Measurements from ENCODE around the gene FLT1.

The FLT1 gene

DNA sequence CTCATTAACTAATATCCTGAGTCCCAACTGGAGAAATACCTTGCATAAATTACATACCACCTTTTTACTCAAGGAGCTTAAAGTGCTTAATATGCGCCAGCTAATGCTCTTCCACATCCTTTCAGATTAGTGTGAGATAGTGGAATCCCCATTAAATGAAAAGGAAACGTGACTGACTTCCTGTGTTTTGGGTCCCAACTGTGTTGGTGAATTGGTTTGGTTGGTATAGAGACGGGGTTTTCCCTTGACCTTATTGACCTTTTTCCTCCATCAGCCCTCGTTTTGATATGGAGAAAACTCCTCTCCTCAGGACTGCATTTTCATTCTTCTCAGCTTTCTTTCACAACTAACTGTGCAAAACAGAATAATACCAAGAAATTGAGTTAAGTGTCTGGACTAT lies 193.1 kb downstream of the FLT1 start:
- no peak for DNase-seq

DNA sequence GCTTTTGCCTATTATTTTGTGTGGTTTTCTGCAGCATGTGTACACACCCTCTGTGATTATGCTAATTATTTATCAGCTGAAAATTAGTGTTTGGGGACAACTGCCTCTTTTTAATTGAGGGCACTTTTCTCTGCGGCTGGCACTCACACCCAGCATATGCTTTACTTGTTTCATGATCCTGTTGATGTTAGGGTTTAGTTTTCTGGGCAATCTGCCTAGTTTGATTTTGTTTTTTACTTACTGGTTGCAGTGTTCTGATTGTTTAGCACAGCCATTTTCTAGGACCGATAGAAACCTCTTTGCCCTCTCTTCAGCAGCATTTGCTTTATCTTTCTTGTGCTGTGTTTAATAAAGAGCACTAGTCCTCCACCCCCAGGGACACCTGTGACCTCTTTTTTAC lies 195.0 kb downstream of the FLT1 start:
- no peak for DNase-seq

DNA sequence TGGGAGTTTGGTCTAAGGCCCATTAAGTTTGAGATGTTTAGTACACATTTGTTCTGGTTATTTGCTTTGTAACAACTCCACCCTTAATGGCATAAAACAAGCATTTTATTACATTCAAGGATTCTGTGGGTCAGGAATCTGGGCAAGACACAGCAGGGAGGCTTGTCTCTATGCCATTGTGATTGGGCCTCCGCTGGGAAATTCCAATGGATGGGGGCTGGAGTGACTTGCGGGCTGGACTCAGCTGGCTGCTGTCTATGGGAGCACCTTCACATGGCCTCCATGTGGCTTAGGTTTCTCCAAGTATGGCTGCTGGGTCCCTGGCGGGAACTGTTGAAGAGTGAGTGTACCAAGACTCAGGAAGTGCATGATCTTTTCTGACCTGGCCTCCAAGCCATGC lies 197.6 kb downstream of the FLT1 start:
- no peak for DNase-seq

GRCh38 chr13:28286263-28286662 lies 208.7 kb downstream of the FLT1 start:
- no peak for DNase-seq

DNA sequence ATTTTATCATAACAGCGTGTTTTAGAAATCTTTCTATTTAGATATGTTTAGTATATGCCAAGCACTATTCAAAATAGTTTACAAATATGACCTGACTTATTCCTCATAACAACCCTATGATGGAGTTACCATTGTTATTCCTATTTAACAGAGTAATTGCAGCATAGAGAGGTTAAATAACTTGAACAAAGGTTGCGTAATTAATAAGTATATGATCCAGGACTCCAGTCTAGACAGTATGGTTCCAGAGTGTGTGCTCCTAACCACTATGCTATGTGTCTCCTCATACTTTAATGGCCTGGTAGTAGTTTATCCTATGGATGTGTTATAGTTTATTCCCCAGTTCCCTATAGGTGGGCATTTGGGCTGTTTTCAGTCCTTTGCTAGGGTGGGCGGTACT lies 211.3 kb downstream of the FLT1 start:
- DNase-seq = no peak

GRCh38 chr13:28282451-28282850 lies 212.5 kb downstream of the FLT1 start:
- DNase-seq = no peak

- no peak for DNase-seq
These were observed 221.0 kb downstream of the FLT1 start for GRCh38 chr13:28273919-28274318.

GRCh38 chr13:28271056-28271840 lies 223.7 kb downstream of the FLT1 start:
- no peak for DNase-seq

DNA sequence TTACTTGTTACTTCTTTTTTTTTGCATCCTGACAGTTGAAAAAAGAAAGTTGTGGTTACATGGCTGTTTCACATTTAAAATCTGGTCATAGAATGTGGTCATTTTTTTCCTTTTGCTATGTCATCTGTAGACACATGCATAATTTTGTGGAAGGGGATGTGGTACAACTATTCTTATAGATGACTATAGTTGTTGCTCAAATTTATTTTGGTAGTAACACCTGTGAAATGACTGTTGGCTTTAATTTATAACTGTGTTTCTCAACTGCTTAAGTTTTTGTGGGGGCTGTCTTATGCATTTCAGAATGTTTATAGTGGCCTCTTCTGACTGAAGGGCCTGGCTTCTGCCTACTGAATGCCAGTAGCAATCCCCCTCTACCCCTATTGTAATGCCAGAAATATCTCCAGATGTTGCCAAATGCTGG lies 226.1 kb downstream of the FLT1 start:
- no peak for DNase-seq

GRCh38 chr13:28267497-28267896 lies 227.4 kb downstream of the FLT1 start:
- no peak for DNase-seq

- no peak for DNase-seq
These were observed 236.5 kb downstream of the FLT1 start for GRCh38 chr13:28258417-28258816.

- DNase-seq = no peak
These were observed 237.6 kb downstream of the FLT1 start for GRCh38 chr13:28257305-28257704.

GRCh38 chr13:28252547-28252946 lies 242.4 kb downstream of the FLT1 start:
- no peak for DNase-seq

- no peak for DNase-seq
These were observed 243.5 kb downstream of the FLT1 start for GRCh38 chr13:28251466-28251865.

DNA sequence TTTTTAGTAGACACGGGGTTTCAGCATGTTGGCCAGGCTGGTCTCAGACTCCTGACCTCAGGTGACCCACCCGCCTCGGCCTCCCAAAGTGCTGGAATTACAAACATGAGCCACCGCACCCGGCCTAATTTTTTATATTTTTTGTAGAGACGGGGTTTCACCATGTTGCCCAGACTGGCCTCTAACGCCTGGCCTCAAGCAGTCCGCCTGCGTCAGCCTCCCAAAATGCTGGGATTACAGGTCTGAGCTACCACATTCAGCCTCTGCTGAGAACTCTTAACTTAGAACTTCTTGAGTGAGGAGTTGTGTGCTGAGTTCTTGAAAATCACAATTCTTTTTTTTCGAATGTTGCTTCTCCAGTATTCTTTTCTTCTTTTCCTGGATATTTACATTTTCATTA lies 244.4 kb downstream of the FLT1 start:
- DNase-seq = no peak

Measured in NCI-H526 treated with DMSO at 0.1 percent for 48 hours (cell line).